AG04450 (cell line): Measurements from ENCODE around the gene ALDH4A1. TPM values are rescaled to one million over a fixed set of nuclear protein-coding genes. Genes with fewer than 3 reads are reported as not detected.

Source experiments
- CTCF ChIA-PET: fragments of 300-600, 350-600 bp; formaldehyde crosslinking; extraction: SDS; loops from one replicate; lab custom pipeline; 2022; ENCODE audit warnings: antibody characterized with exemption, inconsistent platforms; lab: Charles Lee
- POLR2A ChIA-PET: fragments of 350-600 bp; formaldehyde crosslinking; extraction: SDS; loops from one replicate; lab custom pipeline; 2021; ENCODE audit warnings: antibody characterized with exemption, inconsistent platforms; lab: Yijun Ruan, JAX
- DNase-seq: peaks from one replicate; pipeline ENCODE4 v3.0.0-alpha.2; 2011; ENCODE audit warnings: low read depth, low spot score
- H3K27ac ChIP-seq: one replicate; pipeline ENCODE4 v1.5.1; 2012; ENCODE audit warnings: low read depth, low read length, control low read depth
- H3K27me3 ChIP-seq: one replicate; pipeline ENCODE4 v1.6.0; 2012; ENCODE audit warnings: low read length; ENCODE audit not compliant: control insufficient read depth, insufficient read depth
- H3K4me3 ChIP-seq: 2 replicates; pipeline ENCODE4 v1.5.1; 2011; ENCODE audit warnings: mild to moderate bottlenecking, low read depth, low read length, control low read depth
- H3K9me3 ChIP-seq: 2 replicates; pipeline ENCODE4 v1.5.1; 2012; ENCODE audit warnings: low read length; ENCODE audit not compliant: control insufficient read depth, insufficient read depth
- CTCF ChIP-seq: IDR thresholded peaks from 2 replicates; pipeline ENCODE4 v1.5.1; 2011; ENCODE audit warnings: low read depth, low read length, control low read depth, inconsistent platforms
- polyA plus RNA-seq: library from polyadenylated mRNA; depleted of rRNA; stranded (reverse); fragments of >200 nt; gene quantifications from 2 replicates; pipeline ENCODE4 v1.2.3, GENCODE V29; 2011

ALDH4A1 gene
- polyA plus RNA-seq, 1 experiment: 8.8 TPM

- no peak for TF ChIP-seq CTCF
- H3K9me3 ChIP-seq: no peaks in the 10 kb centered on the region
- no peaks in the 10 kb centered on the region for H3K27me3 ChIP-seq
- CTCF ChIA-PET: interaction anchor here (1.1 to 4.6 kb wide), 2 partner anchors 11 to 281 kb away, joined by 4 to 57 read pairs; no protein-coding TSS in a partner anchor
- no peak overlapping the region for H3K4me3 ChIP-seq
- no peak for DNase-seq
- POLR2A ChIA-PET: no interaction called here
- H3K27ac ChIP-seq: no peak overlapping the region
Observed at GRCh38 chr1:18877282-18877681, 25.1 kb downstream of the ALDH4A1 start.

- ChIA-PET POLR2A (no interaction called here), CTCF (interaction anchor here (0.9 to 4.6 kb wide), 4 partner anchors 7 to 280 kb away, joined by 3 to 57 read pairs (median 24); no protein-coding TSS in a partner anchor)
- no peak overlapping the region for H3K4me3 ChIP-seq
- no peak for TF ChIP-seq CTCF
- H3K27ac ChIP-seq: no peak overlapping the region
- no peaks in the 10 kb centered on the region for H3K9me3 ChIP-seq
- H3K27me3 ChIP-seq: no peaks in the 10 kb centered on the region
- no peak for DNase-seq
Observed at GRCh38 chr1:18876210-18876609, 26.1 kb downstream of the ALDH4A1 start.

GRCh38 chr1:18875796-18876128 lies 26.6 kb downstream of the ALDH4A1 start:
- Histone ChIP-seq H3K27ac (no peak overlapping the region), H3K9me3 (no peaks in the 10 kb centered on the region), H3K27me3 (no peaks in the 10 kb centered on the region), H3K4me3 (no peak overlapping the region)
- CTCF ChIA-PET: interaction anchor here (0.5 to 4.6 kb wide), 11 partner anchors 8 to 1867 kb away, joined by 3 to 57 read pairs (median 3); no protein-coding TSS in a partner anchor
- no peak for TF ChIP-seq CTCF
- no peak for DNase-seq
- POLR2A ChIA-PET: no interaction called here

- peak; percentile 87 for TF ChIP-seq CTCF
- Histone ChIP-seq H3K27ac (no peak overlapping the region), H3K27me3 (no peaks in the 10 kb centered on the region), H3K9me3 (no peaks in the 10 kb centered on the region), H3K4me3 (no peak overlapping the region)
- peak; percentile 61 for DNase-seq
- CTCF ChIA-PET: interaction anchor here (0.5 to 4.6 kb wide), 13 partner anchors 8 to 1866 kb away, joined by 3 to 57 read pairs (median 4); no protein-coding TSS in a partner anchor
- POLR2A ChIA-PET: no interaction called here
Observed at GRCh38 chr1:18875107-18875795, 27.1 kb downstream of the ALDH4A1 start.

- Histone ChIP-seq H3K27ac (no peak overlapping the region), H3K9me3 (no peaks in the 10 kb centered on the region), H3K4me3 (no peak overlapping the region), H3K27me3 (peaks cover 4% of the 10 kb centered on the region)
- TF ChIP-seq CTCF: no peak
- DNase-seq: no peak
- ChIA-PET POLR2A (no interaction called here), CTCF (interaction anchor here (1.0 to 4.6 kb wide), 9 partner anchors 9 to 318 kb away, joined by 3 to 57 read pairs (median 5); no protein-coding TSS in a partner anchor)
Observed at GRCh38 chr1:18874600-18874999, 27.8 kb downstream of the ALDH4A1 start.
